ENCODE data around the gene MYMK.

The MYMK gene

DNA sequence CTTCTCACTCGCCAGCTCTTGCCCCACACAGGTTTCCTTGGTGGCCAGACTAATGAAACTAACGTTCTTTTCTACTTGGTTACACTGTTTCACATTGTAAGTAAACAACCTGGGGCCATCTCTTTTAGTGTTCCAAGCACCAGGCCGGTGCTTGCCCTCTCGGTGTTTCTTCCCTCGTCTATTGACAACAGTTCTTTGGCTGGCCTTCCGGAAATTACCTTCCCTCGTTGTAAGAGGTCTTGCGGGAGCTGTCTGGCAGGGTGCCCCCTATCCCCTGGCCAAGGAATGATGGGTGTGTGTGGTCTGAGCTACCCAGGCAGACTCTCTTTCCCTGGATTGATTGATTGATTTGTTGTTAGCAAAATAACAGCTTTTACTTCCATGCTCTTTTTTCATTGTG, 918 bp upstream of the MYMK start:
- no peaks in the 10 kb centered on the region for H3K79me2 ChIP-seq (ENCODE audit: insufficient read depth, low read depth)
- no peak overlapping the region for H3K27ac ChIP-seq
- no peak overlapping the region for H3K4me3 ChIP-seq (IDR thresholded peaks at IDR 0.05; ENCODE audit: insufficient read depth, low read depth, low read length)
- TF ChIP-seq CTCF (conservative IDR thresholded peaks at IDR 0.05; ENCODE audit: low read depth, low read length), result no peak
- H4K20me1 ChIP-seq (ENCODE audit: insufficient read depth), result no peaks in the 10 kb centered on the region
- no peak overlapping the region for H3K9ac ChIP-seq
- no peaks in the 10 kb centered on the region for H3K36me3 ChIP-seq (ENCODE audit: insufficient read depth)
- H2AFZ ChIP-seq (ENCODE audit: low read depth), result no peak overlapping the region
- H3K27me3 ChIP-seq (ENCODE audit: insufficient read depth, low read depth), result peaks cover 91% of the 10 kb centered on the region
- no peaks in the 10 kb centered on the region for H3K4me1 ChIP-seq (ENCODE audit: low read depth, poor library complexity, severe bottlenecking)
- H3K4me2 ChIP-seq, result no peak overlapping the region

- H3K36me3 ChIP-seq (ENCODE audit: insufficient read depth), result no peaks in the 10 kb centered on the region
- TF ChIP-seq CTCF (conservative IDR thresholded peaks at IDR 0.05; ENCODE audit: low read depth, low read length), result no peak
- no peaks in the 10 kb centered on the region for H3K79me2 ChIP-seq (ENCODE audit: insufficient read depth, low read depth)
- no peaks in the 10 kb centered on the region for H3K4me1 ChIP-seq (ENCODE audit: low read depth, poor library complexity, severe bottlenecking)
- no peak overlapping the region for H3K4me2 ChIP-seq
- H3K9ac ChIP-seq, result no peak overlapping the region
- no peaks in the 10 kb centered on the region for H4K20me1 ChIP-seq (ENCODE audit: insufficient read depth)
- no peak overlapping the region for H3K4me3 ChIP-seq (IDR thresholded peaks at IDR 0.05; ENCODE audit: insufficient read depth, low read depth, low read length)
- H3K27ac ChIP-seq, result no peak overlapping the region
- H3K27me3 ChIP-seq (ENCODE audit: insufficient read depth, low read depth), result peaks cover 91% of the 10 kb centered on the region
- no peak overlapping the region for H2AFZ ChIP-seq (ENCODE audit: low read depth)
Observed at GRCh38 chr9:133524146-133524545, 613 bp downstream of the MYMK start.

- H3K79me2 ChIP-seq (ENCODE audit: insufficient read depth, low read depth), result no peaks in the 10 kb centered on the region
- H3K4me2 ChIP-seq, result no peak overlapping the region
- no peak overlapping the region for H2AFZ ChIP-seq (ENCODE audit: low read depth)
- H4K20me1 ChIP-seq (ENCODE audit: insufficient read depth), result no peaks in the 10 kb centered on the region
- H3K4me3 ChIP-seq (IDR thresholded peaks at IDR 0.05; ENCODE audit: insufficient read depth, low read depth, low read length), result no peak overlapping the region
- H3K4me1 ChIP-seq (ENCODE audit: low read depth, poor library complexity, severe bottlenecking), result no peaks in the 10 kb centered on the region
- H3K9ac ChIP-seq, result no peak overlapping the region
- H3K27ac ChIP-seq, result no peak overlapping the region
- H3K36me3 ChIP-seq (ENCODE audit: insufficient read depth), result no peaks in the 10 kb centered on the region
- H3K27me3 ChIP-seq (ENCODE audit: insufficient read depth, low read depth), result peaks cover 90% of the 10 kb centered on the region
- no peak for TF ChIP-seq CTCF (conservative IDR thresholded peaks at IDR 0.05; ENCODE audit: low read depth, low read length)
Observed at GRCh38 chr9:133523106-133523505, 1.7 kb downstream of the MYMK start.

- no peak overlapping the region for H3K9ac ChIP-seq
- peaks cover 86% of the 10 kb centered on the region for H3K27me3 ChIP-seq (ENCODE audit: insufficient read depth, low read depth)
- no peaks in the 10 kb centered on the region for H4K20me1 ChIP-seq (ENCODE audit: insufficient read depth)
- no peaks in the 10 kb centered on the region for H3K36me3 ChIP-seq (ENCODE audit: insufficient read depth)
- no peak overlapping the region for H3K4me3 ChIP-seq (IDR thresholded peaks at IDR 0.05; ENCODE audit: insufficient read depth, low read depth, low read length)
- H3K4me2 ChIP-seq, result no peak overlapping the region
- no peak overlapping the region for H3K27ac ChIP-seq
- no peaks in the 10 kb centered on the region for H3K4me1 ChIP-seq (ENCODE audit: low read depth, poor library complexity, severe bottlenecking)
- no peak for TF ChIP-seq CTCF (conservative IDR thresholded peaks at IDR 0.05; ENCODE audit: low read depth, low read length)
- H2AFZ ChIP-seq (ENCODE audit: low read depth), result no peak overlapping the region
- H3K79me2 ChIP-seq (ENCODE audit: insufficient read depth, low read depth), result no peaks in the 10 kb centered on the region
Observed at GRCh38 chr9:133522073-133522910, 2.5 kb downstream of the MYMK start.
